Nephron (organoid): ENCODE results near the gene LIMK1.

Source experiments
- H3K27ac Mint-ChIP-seq, 3 experiments: 2 replicates each; pipeline ENCODE4 v1.8.0; 2020; ENCODE audit warnings: mixed read lengths in 3 of 3, mild to moderate bottlenecking in 2 of 3, moderate library complexity in 1 of 3
- H3K27me3 Mint-ChIP-seq: 2 replicates; pipeline ENCODE4 v1.8.0; 2021; ENCODE audit warnings: low read depth, mild to moderate bottlenecking, moderate library complexity, mixed read lengths
- H3K36me3 Mint-ChIP-seq: 2 replicates; pipeline ENCODE4 v1.8.0; 2020; ENCODE audit warnings: low read depth, mixed read lengths
- H3K4me1 Mint-ChIP-seq: 2 replicates; pipeline ENCODE4 v1.8.0; 2020; ENCODE audit warnings: mixed read lengths
- H3K4me3 Mint-ChIP-seq, 3 experiments: 2 replicates each; pipeline ENCODE4 v1.8.0; 2020; ENCODE audit warnings: mild to moderate bottlenecking in 3 of 3, mixed read lengths in 3 of 3, moderate library complexity in 2 of 3
- H3K9me3 Mint-ChIP-seq: 2 replicates; pipeline ENCODE4 v1.8.0; 2020; ENCODE audit warnings: mixed read lengths
- TF ChIP-seq, protein P1 (sequence below), 3 experiments: fragments of 200-600 bp; sonication (generic); IDR thresholded peaks; one replicate each; pipeline ENCODE4 v1.5.0; 2021; ENCODE audit warnings: antibody characterized with exemption in 3 of 3; ENCODE audit not compliant: unreplicated experiment in 3 of 3

Gene LIMK1

DNA sequence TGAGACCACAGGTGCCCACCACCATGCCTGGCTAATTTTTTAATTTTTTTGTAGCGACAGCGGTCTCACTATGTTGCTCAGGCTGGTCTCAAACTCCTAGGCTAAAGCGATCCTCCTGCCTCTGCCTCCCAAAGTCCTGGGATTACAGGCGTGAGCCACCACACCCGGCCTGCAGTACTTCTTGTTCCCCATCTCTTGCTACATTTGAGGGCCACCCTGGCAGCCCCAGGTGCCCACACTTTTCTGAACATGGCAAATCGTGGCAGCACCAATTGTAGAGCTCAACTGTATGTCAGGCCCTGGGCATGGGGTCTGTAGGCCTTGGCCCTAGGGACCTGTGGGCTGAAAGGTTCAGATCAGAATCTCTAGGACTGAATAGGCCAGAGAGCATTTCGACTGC, 25.1 kb upstream of the LIMK1 start:
- Mint-ChIP-seq H3K36me3 (no peaks in the 10 kb centered on the region), H3K27ac (no peak overlapping the region), H3K9me3 (no peaks in the 10 kb centered on the region), H3K27me3 (peaks cover 27% of the 10 kb centered on the region), H3K4me3 (no peak overlapping the region), H3K4me1 (no peaks in the 10 kb centered on the region)
- TF ChIP-seq, protein P1, sequence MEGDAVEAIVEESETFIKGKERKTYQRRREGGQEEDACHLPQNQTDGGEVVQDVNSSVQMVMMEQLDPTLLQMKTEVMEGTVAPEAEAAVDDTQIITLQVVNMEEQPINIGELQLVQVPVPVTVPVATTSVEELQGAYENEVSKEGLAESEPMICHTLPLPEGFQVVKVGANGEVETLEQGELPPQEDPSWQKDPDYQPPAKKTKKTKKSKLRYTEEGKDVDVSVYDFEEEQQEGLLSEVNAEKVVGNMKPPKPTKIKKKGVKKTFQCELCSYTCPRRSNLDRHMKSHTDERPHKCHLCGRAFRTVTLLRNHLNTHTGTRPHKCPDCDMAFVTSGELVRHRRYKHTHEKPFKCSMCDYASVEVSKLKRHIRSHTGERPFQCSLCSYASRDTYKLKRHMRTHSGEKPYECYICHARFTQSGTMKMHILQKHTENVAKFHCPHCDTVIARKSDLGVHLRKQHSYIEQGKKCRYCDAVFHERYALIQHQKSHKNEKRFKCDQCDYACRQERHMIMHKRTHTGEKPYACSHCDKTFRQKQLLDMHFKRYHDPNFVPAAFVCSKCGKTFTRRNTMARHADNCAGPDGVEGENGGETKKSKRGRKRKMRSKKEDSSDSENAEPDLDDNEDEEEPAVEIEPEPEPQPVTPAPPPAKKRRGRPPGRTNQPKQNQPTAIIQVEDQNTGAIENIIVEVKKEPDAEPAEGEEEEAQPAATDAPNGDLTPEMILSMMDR (IDR thresholded peaks at IDR 0.05; ENCODE audit: unreplicated experiment in 3 of 3): no peak

DNA sequence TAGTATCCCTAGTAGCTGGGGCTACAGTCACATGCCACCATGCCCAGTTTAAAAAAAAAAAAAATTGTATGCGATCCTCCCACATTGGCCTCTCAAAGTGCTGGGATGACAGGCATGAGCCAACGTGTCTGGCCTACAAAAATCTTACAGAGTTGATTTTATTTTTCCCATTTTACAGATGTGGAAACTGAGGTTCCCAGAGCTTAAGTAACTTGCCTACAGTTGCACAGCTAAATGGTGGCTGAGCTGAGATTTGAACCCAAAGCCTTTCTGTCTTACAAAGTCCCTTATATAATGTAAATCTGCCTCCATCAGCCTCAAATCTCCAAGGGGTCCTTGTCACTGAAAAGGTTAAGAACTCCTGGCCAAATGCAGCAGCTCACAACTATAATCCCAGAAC, 24.6 kb upstream of the LIMK1 start:
- no peaks in the 10 kb centered on the region for H3K4me1 Mint-ChIP-seq
- H3K4me3 Mint-ChIP-seq: no peak overlapping the region
- H3K9me3 Mint-ChIP-seq: no peaks in the 10 kb centered on the region
- no peaks in the 10 kb centered on the region for H3K36me3 Mint-ChIP-seq
- H3K27me3 Mint-ChIP-seq: peaks cover 21% of the 10 kb centered on the region
- no peak overlapping the region for H3K27ac Mint-ChIP-seq
- TF ChIP-seq, protein P1 (IDR thresholded peaks at IDR 0.05; ENCODE audit: unreplicated experiment in 3 of 3): no peak

DNA sequence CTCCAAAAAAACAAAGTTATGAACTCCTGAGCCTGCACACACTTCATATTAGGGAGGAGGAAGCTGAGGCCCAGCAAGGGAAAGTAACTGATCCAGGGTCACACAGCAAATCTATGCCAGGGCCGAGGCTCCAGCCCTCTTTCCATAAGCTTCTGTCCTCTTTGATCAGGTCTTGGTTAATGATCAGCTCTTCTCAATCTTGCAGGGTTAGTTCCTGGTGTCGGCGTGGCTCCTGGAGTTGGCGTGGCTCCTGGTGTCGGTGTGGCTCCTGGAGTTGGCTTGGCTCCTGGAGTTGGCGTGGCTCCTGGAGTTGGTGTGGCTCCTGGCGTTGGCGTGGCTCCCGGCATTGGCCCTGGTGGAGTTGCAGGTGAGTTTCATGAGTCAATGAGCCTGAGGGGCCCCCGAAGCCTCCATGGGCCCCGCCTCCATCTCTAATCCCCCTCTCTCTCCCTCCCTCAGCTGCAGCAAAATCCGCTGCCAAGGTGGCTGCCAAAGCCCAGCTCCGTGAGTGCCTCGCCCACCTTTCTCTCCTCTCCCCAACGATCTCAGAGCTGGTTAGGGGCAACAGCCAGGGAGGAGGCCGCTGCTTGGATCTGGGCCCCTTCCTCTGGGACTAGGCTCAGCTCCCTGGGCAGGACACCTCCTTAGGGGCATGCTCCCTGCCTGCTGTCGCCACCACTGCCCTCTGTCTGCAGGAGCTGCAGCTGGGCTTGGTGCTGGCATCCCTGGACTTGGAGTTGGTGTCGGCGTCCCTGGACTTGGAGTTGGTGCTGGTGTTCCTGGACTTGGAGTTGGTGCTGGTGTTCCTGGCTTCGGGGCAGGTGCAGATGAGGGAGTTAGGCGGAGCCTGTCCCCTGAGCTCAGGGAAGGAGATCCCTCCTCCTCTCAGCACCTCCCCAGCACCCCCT, 23.7 kb upstream of the LIMK1 start:
- H3K4me3 Mint-ChIP-seq: no peak overlapping the region
- TF ChIP-seq, protein P1 (IDR thresholded peaks at IDR 0.05; ENCODE audit: unreplicated experiment in 3 of 3): no peak

DNA sequence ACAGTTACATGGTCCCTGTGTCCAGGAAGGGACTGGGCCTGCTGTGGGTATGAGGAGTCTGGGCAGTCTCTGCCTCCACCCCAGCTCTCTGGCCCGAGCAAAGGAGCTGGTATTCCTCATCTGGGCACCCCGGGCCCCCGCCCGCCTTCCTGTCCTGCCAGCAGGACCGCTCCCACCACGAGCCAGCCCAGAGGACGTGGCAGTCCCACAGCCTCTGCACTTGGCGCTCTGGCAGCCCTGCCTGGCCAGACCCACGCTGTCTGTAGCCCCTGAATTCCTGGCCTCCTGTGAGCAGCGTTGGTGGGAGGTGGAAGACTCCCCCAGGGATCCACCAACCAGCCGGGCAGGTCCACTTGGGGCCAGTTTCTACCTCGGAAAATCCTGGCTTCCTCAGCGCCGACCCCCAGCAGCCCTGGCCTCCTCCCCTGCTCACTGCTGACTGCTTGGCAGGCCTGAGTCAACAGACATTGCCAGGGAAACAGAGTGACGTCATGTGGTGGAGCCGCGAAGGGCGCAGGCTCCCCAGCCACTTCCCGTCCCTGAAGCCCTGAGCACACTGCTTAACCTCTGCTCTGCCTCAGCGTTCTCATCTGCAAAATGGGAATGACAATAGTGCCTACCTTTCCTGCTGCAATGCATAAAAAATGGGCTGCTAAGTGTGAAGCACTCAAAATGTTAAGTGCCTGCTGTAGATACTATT, 21.6 kb upstream of the LIMK1 start:
- H3K4me1 Mint-ChIP-seq: no peaks in the 10 kb centered on the region
- peaks cover 12% of the 10 kb centered on the region for H3K27me3 Mint-ChIP-seq
- H3K4me3 Mint-ChIP-seq: no peak overlapping the region
- H3K9me3 Mint-ChIP-seq: no peaks in the 10 kb centered on the region
- H3K27ac Mint-ChIP-seq: peak overlapping the region in 1 of 3 experiments; percentile 51
- TF ChIP-seq, protein P1 (IDR thresholded peaks at IDR 0.05; ENCODE audit: unreplicated experiment in 3 of 3): no peak
- no peaks in the 10 kb centered on the region for H3K36me3 Mint-ChIP-seq

More for the DNA sequence above, 23.7 kb upstream of the LIMK1 start:
- H3K9me3 Mint-ChIP-seq: no peaks in the 10 kb centered on the region
- peaks cover 15% of the 10 kb centered on the region for H3K27me3 Mint-ChIP-seq
- no peaks in the 10 kb centered on the region for H3K4me1 Mint-ChIP-seq
- H3K27ac Mint-ChIP-seq: no peak overlapping the region
- H3K36me3 Mint-ChIP-seq: no peaks in the 10 kb centered on the region

DNA sequence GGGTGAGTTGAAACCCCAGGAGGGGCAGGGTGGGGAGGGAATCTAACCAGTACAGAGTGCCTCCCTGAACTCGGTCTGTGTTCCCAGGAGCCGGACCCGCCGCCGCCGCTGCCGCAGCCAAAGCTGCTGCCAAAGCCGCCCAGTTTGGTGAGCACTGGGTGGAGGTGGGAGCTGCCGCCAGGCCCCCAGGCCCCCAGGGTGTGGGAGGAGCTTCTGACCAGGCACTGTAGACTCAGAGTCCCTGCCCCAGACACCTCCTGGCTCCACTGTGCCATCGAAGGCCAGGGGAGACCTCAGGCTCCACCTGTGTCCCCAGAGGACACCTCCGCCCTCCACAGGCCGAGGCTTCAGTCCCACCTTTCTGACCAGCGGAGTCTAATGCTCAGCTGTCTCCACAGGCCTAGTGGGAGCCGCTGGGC, 20.4 kb upstream of the LIMK1 start:
- Mint-ChIP-seq H3K27ac (no peak overlapping the region), H3K9me3 (no peaks in the 10 kb centered on the region), H3K27me3 (peaks cover 10% of the 10 kb centered on the region), H3K36me3 (no peaks in the 10 kb centered on the region), H3K4me3 (no peak overlapping the region), H3K4me1 (no peaks in the 10 kb centered on the region)
- TF ChIP-seq, protein P1 (IDR thresholded peaks at IDR 0.05; ENCODE audit: unreplicated experiment in 3 of 3): no peak
